Stimulated activated CD8-positive, alpha-beta memory T cell treated with anti-CD3 and anti-CD28 coated beads, Interleukin-12 subunit alpha, Interleukin-12 subunit beta, amount 100 ng/mL, for 24 hours (primary cell): Measurements from ENCODE around the gene E2F7.

Experiments
- DNase-seq: peaks from one replicate; pipeline ENCODE4 v3.0.0-alpha.2; 2020; ENCODE audit errors: extremely low read depth

The E2F7 gene

GRCh38 chr12:77016606-77017005, 48.8 kb downstream of the E2F7 start:
- no peak for DNase-seq

GRCh38 chr12:77013091-77013490, 52.3 kb downstream of the E2F7 start:
- no peak for DNase-seq

- no peak for DNase-seq
Measured at GRCh38 chr12:77010691-77011548, 54.4 kb downstream of the E2F7 start.

- no peak for DNase-seq
Measured at GRCh38 chr12:77007476-77007875, 57.9 kb downstream of the E2F7 start.

- no peak for DNase-seq
Measured at GRCh38 chr12:77005611-77006098, 59.7 kb downstream of the E2F7 start.

- no peak for DNase-seq
Measured at GRCh38 chr12:77003914-77004313, 61.5 kb downstream of the E2F7 start.

GRCh38 chr12:77003246-77003645, 62.1 kb downstream of the E2F7 start:
- DNase-seq, result no peak

GRCh38 chr12:77002382-77002781, 63.0 kb downstream of the E2F7 start:
- DNase-seq, result no peak

GRCh38 chr12:77001276-77001675, 64.1 kb downstream of the E2F7 start:
- DNase-seq, result no peak

GRCh38 chr12:76998908-76999556, 66.3 kb downstream of the E2F7 start:
- DNase-seq, result no peak

GRCh38 chr12:76998386-76998785, 67.0 kb downstream of the E2F7 start:
- DNase-seq, result no peak

- DNase-seq, result no peak
Measured at GRCh38 chr12:76997011-76997780, 68.2 kb downstream of the E2F7 start.

- no peak for DNase-seq
Measured at GRCh38 chr12:76990716-76991115, 74.7 kb downstream of the E2F7 start.

- DNase-seq, result no peak
Measured at GRCh38 chr12:76984566-76984965, 80.8 kb downstream of the E2F7 start.

- no peak for DNase-seq
Measured at GRCh38 chr12:76983420-76983819, 81.9 kb downstream of the E2F7 start.

- no peak for DNase-seq
Measured at GRCh38 chr12:76980196-76980595, 85.2 kb downstream of the E2F7 start.

- DNase-seq, result no peak
Measured at GRCh38 chr12:76976777-76977382, 88.5 kb downstream of the E2F7 start.
